Liver (tissue), 3 donors: ENCODE measurements around the gene NADSYN1.

Experiments
- FOXA1 ChIP-seq: IDR thresholded peaks from 2 replicates; pipeline ENCODE4 v1.6.1; 2016; ENCODE audit warnings: antibody characterized with exemption
- RAD21 ChIP-seq, 2 donors: IDR thresholded peaks; 2 replicates each; pipeline ENCODE4 v1.6.1; 2016; ENCODE audit warnings: antibody characterized with exemption in 2 of 2, mild to moderate bottlenecking in 2 of 2
- RXRA ChIP-seq, 2 donors: IDR thresholded peaks; 2 replicates each; pipeline ENCODE4 v1.6.1; 2017 to 2018; ENCODE audit warnings: antibody characterized with exemption in 2 of 2, mild to moderate bottlenecking in 1 of 2
- TAF1 ChIP-seq: conservative IDR thresholded peaks from 2 replicates; pipeline ENCODE4 v1.6.1; 2016; ENCODE audit warnings: antibody characterized with exemption, mild to moderate bottlenecking
- TF ChIP-seq, protein P1 (sequence below): fragments of 150-350 bp; IDR thresholded peaks from 2 replicates; pipeline ENCODE4 v1.5.1; 2017; ENCODE audit warnings: improper control_type of control experiment, low read depth, low read length; ENCODE audit not compliant: missing input control
- donor health status: healthy.
- donor health status: healthy.

DNA sequence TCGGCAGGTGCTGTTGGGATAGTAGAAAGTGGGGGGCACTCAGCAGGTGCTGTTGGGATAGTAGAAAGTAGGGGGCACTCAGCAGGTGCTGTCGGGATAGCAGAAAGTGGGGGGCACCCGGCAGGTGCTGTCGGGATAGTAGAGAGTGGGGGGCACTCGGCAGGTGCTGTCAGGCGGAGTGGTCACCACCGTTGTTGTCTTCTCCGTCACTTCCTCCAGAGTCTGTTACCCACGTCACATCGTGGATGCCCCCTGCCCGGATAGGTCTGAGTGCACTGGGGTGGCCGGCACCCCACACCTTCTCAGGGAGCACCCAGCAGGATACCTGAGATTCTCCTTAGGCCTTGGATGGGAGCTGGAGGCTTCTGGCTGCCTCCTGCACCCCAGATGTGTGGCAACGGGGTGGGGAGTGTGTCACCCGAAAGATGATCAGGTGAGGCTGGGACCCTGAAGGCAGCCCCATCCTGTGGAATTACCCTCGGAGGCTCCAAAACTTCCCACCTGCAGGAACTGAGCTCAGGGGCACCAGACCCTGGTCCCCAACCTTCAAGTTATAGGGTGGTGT lies 50.0 kb downstream of the NADSYN1 start:
- TF ChIP-seq, protein P1, sequence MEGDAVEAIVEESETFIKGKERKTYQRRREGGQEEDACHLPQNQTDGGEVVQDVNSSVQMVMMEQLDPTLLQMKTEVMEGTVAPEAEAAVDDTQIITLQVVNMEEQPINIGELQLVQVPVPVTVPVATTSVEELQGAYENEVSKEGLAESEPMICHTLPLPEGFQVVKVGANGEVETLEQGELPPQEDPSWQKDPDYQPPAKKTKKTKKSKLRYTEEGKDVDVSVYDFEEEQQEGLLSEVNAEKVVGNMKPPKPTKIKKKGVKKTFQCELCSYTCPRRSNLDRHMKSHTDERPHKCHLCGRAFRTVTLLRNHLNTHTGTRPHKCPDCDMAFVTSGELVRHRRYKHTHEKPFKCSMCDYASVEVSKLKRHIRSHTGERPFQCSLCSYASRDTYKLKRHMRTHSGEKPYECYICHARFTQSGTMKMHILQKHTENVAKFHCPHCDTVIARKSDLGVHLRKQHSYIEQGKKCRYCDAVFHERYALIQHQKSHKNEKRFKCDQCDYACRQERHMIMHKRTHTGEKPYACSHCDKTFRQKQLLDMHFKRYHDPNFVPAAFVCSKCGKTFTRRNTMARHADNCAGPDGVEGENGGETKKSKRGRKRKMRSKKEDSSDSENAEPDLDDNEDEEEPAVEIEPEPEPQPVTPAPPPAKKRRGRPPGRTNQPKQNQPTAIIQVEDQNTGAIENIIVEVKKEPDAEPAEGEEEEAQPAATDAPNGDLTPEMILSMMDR = no peak
- TF ChIP-seq RXRA (IDR thresholded peaks at IDR 0.05) (no peak), RAD21 (IDR thresholded peaks at IDR 0.05) (no peak), FOXA1 (no peak), TAF1 (no peak)
